ENCODE data around the gene GRK5.

GRK5 gene

DNA sequence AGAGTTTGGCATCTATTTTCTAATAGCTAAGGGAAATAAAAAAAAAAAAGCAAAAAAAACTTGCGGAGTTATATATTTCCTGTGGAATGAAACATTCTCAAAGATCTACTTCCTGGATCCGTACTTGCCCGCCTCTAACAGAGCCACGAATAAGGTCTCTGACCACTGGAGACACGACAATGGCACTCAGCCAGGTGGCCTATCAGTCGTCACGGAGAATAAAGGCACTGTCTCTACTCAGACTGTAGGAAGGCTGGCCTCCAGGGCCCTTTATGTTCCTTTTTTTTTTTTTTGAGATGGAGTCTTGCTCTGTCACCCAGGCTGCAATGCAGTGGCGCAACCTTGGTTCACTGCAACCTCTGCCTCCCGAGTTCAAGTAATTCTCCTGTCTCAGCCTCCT is 276.5 kb downstream of the GRK5 start:
- DNase-seq (ENCODE audit: low read depth) = no peak
- TF ChIP-seq, protein P1, sequence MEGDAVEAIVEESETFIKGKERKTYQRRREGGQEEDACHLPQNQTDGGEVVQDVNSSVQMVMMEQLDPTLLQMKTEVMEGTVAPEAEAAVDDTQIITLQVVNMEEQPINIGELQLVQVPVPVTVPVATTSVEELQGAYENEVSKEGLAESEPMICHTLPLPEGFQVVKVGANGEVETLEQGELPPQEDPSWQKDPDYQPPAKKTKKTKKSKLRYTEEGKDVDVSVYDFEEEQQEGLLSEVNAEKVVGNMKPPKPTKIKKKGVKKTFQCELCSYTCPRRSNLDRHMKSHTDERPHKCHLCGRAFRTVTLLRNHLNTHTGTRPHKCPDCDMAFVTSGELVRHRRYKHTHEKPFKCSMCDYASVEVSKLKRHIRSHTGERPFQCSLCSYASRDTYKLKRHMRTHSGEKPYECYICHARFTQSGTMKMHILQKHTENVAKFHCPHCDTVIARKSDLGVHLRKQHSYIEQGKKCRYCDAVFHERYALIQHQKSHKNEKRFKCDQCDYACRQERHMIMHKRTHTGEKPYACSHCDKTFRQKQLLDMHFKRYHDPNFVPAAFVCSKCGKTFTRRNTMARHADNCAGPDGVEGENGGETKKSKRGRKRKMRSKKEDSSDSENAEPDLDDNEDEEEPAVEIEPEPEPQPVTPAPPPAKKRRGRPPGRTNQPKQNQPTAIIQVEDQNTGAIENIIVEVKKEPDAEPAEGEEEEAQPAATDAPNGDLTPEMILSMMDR (conservative IDR thresholded peaks at IDR 0.05; ENCODE audit: low read length) = no peak
- H3K4me3 ChIP-seq (ENCODE audit: low read length) = no peak overlapping the region

DNA sequence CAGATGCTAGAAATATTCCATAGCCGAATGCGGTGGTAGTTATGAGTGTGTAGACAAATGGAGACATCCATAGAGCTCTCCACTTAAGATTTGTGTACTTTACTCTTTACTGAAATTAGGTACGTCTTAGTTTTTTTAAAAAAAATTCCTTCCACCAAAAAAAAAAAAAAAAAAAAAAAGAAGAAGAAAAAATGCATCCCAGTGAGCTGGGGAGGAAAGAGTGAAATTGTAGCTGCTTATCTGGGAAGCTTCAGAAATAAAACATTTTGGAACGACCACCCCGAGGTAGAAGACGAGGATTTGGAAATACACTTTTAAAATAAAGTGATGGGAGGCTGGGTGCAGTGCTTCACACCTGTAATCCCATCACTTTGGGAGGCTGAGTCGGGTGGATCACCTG is 281.3 kb downstream of the GRK5 start:
- no peak for DNase-seq (ENCODE audit: low read depth)
- H3K4me3 ChIP-seq (ENCODE audit: low read length) = no peak overlapping the region
- TF ChIP-seq, protein P1 (conservative IDR thresholded peaks at IDR 0.05; ENCODE audit: low read length) = no peak

DNA sequence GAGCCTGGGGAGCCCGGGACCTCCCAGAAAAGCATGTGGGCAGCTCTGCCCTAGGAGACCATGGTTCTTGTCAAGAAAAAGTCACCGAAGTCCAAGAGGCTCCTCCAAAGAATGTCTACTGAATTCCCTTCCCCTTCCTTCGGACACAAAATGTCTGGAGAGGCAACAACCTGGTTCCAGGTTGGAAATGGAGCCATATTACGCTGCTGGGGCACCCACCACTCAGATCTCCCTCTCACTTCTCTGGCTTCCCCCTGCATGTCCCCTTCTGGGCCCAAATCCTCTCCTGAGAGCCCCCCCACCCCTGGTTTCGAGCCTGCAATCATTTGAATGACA is 282.6 kb downstream of the GRK5 start:
- no peak for DNase-seq (ENCODE audit: low read depth)
- TF ChIP-seq, protein P1 (conservative IDR thresholded peaks at IDR 0.05; ENCODE audit: low read length) = no peak
- no peak overlapping the region for H3K4me3 ChIP-seq (ENCODE audit: low read length)

DNA sequence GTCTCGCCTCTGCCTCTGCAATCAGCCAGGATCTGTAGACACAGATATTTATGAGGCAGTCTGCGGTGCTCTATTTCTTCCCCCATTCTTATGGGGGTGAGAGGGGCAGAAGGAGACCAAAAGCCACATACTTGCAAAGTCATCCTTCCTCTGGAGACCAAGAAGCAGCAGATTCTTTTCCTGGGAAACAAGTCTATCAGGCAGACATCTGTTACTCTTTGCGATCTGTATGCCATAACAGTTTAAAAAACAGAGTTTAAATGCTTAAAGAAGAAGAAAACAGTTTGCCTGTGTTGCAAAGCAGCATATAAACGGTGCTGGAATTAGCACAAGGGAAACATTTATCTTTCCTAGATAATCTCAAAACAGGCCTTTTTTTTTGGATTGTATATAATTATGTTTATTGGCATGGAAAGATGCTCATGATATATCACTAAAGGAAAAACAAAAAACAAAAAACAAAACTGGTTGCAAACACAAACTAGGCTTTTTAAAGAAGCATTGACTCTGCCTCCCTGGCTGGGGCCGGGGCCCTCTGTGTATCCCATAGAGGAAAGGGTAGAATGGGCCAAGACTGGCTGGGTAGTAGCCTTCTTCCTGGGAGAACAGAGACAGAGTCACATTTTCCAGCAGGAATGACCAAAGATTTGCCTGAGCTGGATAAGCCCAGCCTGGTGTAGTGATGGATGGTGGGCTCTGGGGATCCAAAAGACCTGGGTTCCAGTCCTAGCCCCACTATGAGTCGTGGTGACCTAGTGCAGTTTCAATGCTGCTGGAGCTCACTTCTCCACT is 284.8 kb downstream of the GRK5 start:
- DNase-seq (ENCODE audit: low read depth) = no peak
- H3K4me3 ChIP-seq (ENCODE audit: low read length) = no peak overlapping the region
- TF ChIP-seq, protein P1 (conservative IDR thresholded peaks at IDR 0.05; ENCODE audit: low read length) = no peak

DNA sequence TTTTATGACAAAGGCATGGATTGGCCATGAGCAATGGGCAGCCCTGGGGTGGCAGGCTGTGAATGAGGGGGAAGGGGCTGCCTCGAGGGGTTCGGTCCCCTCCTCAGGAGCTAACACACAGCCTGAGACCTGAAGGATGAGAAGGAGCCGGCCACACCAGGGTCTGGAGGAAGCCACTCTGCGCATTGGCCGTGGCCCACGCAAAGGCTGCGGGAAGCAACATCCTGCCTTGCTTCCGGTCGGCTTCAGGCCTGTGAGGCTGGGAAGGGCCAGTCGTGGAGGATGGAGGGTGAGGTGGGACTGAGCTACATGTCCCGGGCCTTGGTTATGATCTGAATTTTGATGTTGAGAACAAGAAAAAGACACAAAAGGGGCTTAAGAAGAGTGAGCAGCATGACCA is 285.8 kb downstream of the GRK5 start:
- H3K4me3 ChIP-seq (ENCODE audit: low read length) = no peak overlapping the region

DNA sequence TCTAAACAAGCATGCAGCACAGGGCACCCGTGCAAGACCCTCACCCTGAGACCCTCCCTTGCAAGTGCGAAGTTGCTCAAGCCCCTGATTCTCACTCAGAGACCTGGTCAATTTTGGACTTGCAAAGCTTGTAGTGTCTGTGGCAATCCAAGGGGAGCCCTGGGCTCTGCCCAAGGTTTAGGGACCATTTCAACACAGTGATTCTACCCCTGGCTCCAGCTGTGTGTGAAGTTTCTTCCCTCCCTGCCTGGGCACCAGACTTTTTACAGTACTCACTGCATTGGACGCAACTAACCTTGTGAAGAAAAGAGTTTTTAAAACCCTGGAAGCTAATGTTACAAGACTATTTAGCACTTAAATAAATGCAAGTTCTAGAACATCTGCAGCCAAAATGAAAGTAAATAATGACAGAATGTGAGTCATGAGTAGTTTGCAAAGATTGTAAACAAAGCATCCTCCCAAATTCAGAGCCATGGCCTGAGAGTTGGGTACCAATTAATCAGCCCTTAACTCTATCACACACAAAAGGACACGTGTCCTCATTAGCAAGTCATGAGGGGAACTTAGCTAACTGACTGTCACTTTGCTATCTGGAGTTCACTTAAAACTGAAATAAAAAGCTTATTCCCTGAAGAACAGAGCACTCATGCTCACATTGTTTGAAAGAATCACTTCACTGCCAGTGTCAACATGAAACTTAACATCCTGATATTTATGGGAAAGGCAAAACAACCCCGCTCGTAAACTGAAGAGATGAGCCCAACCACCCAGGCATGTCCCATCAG is 287.1 kb downstream of the GRK5 start:
- DNase-seq (ENCODE audit: low read depth) = peak; percentile 48
- TF ChIP-seq, protein P1 (conservative IDR thresholded peaks at IDR 0.05; ENCODE audit: low read length) = no peak
- no peak overlapping the region for H3K4me3 ChIP-seq (ENCODE audit: low read length)

More for the DNA sequence above, 285.8 kb downstream of the GRK5 start:
- no peak for DNase-seq (ENCODE audit: low read depth)
- TF ChIP-seq, protein P1 (conservative IDR thresholded peaks at IDR 0.05; ENCODE audit: low read length) = no peak

All from AG10803 (cell line).